HG02840 (cell line): ENCODE measurements around the gene HCAR3.
"Not testable (repeated sequence)": the region's sequence is repeated elsewhere in the genome, so short reads cannot be mapped to it uniquely, and the experiment has no call there.

ENCODE experiments used
- ATAC-seq: cut with Tn5 transposase; IDR thresholded peaks from one replicate; pipeline ENCODE4 v1.9.1; 2021; ENCODE audit warnings: mild to moderate bottlenecking, moderate library complexity, moderate number of reproducible peaks; ENCODE audit not compliant: unreplicated experiment, low FRiP score

The HCAR3 gene

GRCh38 chr12:122716658-122717057, at the start of gene HCAR3:
Gene HCAR3, minus strand, starts transcription at chr12:122716811. Its CDS starts 74 bp downstream, at chr12:122716737.
- ATAC-seq: not testable (repeated sequence)

GRCh38 chr12:122757568-122757967, 41.0 kb upstream of the HCAR3 start:
- no peak for ATAC-seq

- no peak for ATAC-seq
Measured at GRCh38 chr12:122754790-122755189, 38.2 kb upstream of the HCAR3 start.

- no peak for ATAC-seq
Measured at GRCh38 chr12:122753319-122753650, 36.7 kb upstream of the HCAR3 start.

GRCh38 chr12:122752464-122753318, 36.1 kb upstream of the HCAR3 start, which contains the start of gene DENR:
Gene DENR, plus strand, starts transcription at chr12:122752824. Its CDS starts 878 bp downstream, at chr12:122753702.
- peak; percentile 94 for ATAC-seq

- not testable (repeated sequence) for ATAC-seq
Measured at GRCh38 chr12:122750781-122751515, 34.3 kb upstream of the HCAR3 start.

- no peak for ATAC-seq
Measured at GRCh38 chr12:122749569-122750332, 33.1 kb upstream of the HCAR3 start.

GRCh38 chr12:122747224-122748135, 30.9 kb upstream of the HCAR3 start:
- ATAC-seq: no peak

GRCh38 chr12:122743895-122744525, 27.4 kb upstream of the HCAR3 start:
- no peak for ATAC-seq

GRCh38 chr12:122740351-122740750, 23.7 kb upstream of the HCAR3 start:
- ATAC-seq: no peak

- ATAC-seq: no peak
Measured at GRCh38 chr12:122738571-122738970, 22.0 kb upstream of the HCAR3 start.

GRCh38 chr12:122732611-122733010, 16.0 kb upstream of the HCAR3 start:
- no peak for ATAC-seq

GRCh38 chr12:122732170-122732569, 15.6 kb upstream of the HCAR3 start:
- no peak for ATAC-seq

- no peak for ATAC-seq
Measured at GRCh38 chr12:122730215-122731014, 13.8 kb upstream of the HCAR3 start, which contains the start of gene HCAR1. Gene HCAR1, minus strand, starts transcription at chr12:122730844. Its CDS starts 505 bp downstream, at chr12:122730339.

- no peak for ATAC-seq
Measured at GRCh38 chr12:122729583-122730214, 13.1 kb upstream of the HCAR3 start.

GRCh38 chr12:122726080-122726558, 9.5 kb upstream of the HCAR3 start:
- ATAC-seq: no peak

- ATAC-seq: no peak
Measured at GRCh38 chr12:122725452-122726079, 9.0 kb upstream of the HCAR3 start.
